Lung (tissue), 12 donors: Measurements from ENCODE around the gene SLC66A2. TPM values are rescaled to one million over a fixed set of nuclear protein-coding genes. Genes with fewer than 3 reads are reported as not detected.

ENCODE experiments used
- ATAC-seq: fragments of 200-7000 bp; cut with Tn5 transposase; one replicate; pipeline ENCODE4 v1.9.1; 2020; ENCODE audit warnings: moderate number of reproducible peaks; ENCODE audit not compliant: insufficient read depth, low FRiP score
- DNase-seq, 3 donors: peaks; one replicate each; pipeline ENCODE4 v3.0.0-alpha.2; 2013 to 2017
- H3K27ac ChIP-seq, 2 donors: one replicate each; pipeline ENCODE4 v1.5.1; 2013; ENCODE audit warnings: mild to moderate bottlenecking in 2 of 2, moderate library complexity in 2 of 2, control low read depth in 1 of 2, inconsistent platforms in 1 of 2, low read depth in 1 of 2, low read length in 1 of 2
- H3K27me3 ChIP-seq, 3 donors: one replicate each; pipeline ENCODE4 v1.5.1; 2013; ENCODE audit warnings: low read length in 2 of 3; ENCODE audit not compliant: control insufficient read depth in 3 of 3, insufficient read depth in 3 of 3
- H3K36me3 ChIP-seq, 4 donors: one replicate each; pipeline ENCODE4 v1.5.1; 2013; ENCODE audit warnings: low read length in 4 of 4, mild to moderate bottlenecking in 1 of 4, moderate library complexity in 1 of 4; ENCODE audit not compliant: control insufficient read depth in 4 of 4, insufficient read depth in 4 of 4
- H3K4me1 ChIP-seq, 5 donors: one replicate each; pipeline ENCODE4 v1.5.1; 2013; ENCODE audit warnings: low read length in 5 of 5, mild to moderate bottlenecking in 2 of 5, moderate library complexity in 1 of 5; ENCODE audit not compliant: control insufficient read depth in 5 of 5, insufficient read depth in 5 of 5
- H3K4me3 ChIP-seq: one replicate; pipeline ENCODE4 v1.5.1; 2013; ENCODE audit warnings: mild to moderate bottlenecking, control low read depth, moderate library complexity
- H3K9ac ChIP-seq, 2 donors: one replicate each; pipeline ENCODE4 v1.5.1; 2013; ENCODE audit warnings: low read length in 2 of 2, control low read depth in 1 of 2; ENCODE audit not compliant: insufficient read depth in 1 of 2
- H3K9me3 ChIP-seq, 4 donors: one replicate each; pipeline ENCODE4 v1.5.1; 2013; ENCODE audit warnings: low read length in 3 of 4, mild to moderate bottlenecking in 1 of 4, moderate library complexity in 1 of 4; ENCODE audit not compliant: control insufficient read depth in 4 of 4, insufficient read depth in 3 of 4
- CTCF ChIP-seq: IDR thresholded peaks from 2 replicates; pipeline ENCODE4 v1.5.1; 2012; ENCODE audit warnings: mild to moderate bottlenecking; ENCODE audit errors: control extremely low read depth, extremely low read depth
- WGBS, 2 donors: extraction: QIAGEN DNeasy Blood & Tissue Kit; methylation state at CpG; one replicate each; pipeline ENCODE4 v1.1.7; 2013; 5-methylcytosine and 5-hydroxymethylcytosine counted together
- polyA plus RNA-seq, 2 donors: library from polyadenylated mRNA; stranded (reverse); fragments of 200-250 nt; gene quantifications; one replicate each; pipeline ENCODE4 v1.2.1, GENCODE V29; 2013
- total RNA-seq, 2 donors: library from RNA; depleted of rRNA in 1 of 2; stranded (reverse); fragments of >200 nt in 1 of 2; gene quantifications; one replicate each; pipeline ENCODE4 v1.2.1, GENCODE V29; 2014 to 2021
- donor health status: control.
- donor health status: control.
- donor health status: Bipolar disorder and iron deficiency.
- donor health status: healthy.
- donor health status: DM: yes; HTN: yes; CAD: no.

The SLC66A2 gene
- total and polyA plus RNA-seq, 4 donors = 26.5 to 71.8 (median 62.3) TPM

- DNase-seq = no peak
- H3K27me3 ChIP-seq = no peaks in the 10 kb centered on the region
- H3K4me3 ChIP-seq = no peak overlapping the region
- no peak overlapping the region for H3K27ac ChIP-seq
- H3K9ac ChIP-seq = no peak overlapping the region
- no peak for TF ChIP-seq CTCF
- ATAC-seq = no peak
- peaks cover 0 to under 1% (median 0%) of the 10 kb centered on the region in 4 donors for H3K9me3 ChIP-seq
- peaks cover 0 to 32% (median 8%) of the 10 kb centered on the region in 4 donors for H3K36me3 ChIP-seq
- WGBS, 2 donors = 85 to 92% methylated on average over 16 of the region's 16 CpGs
- peaks cover 0 to under 1% (median 0%) of the 10 kb centered on the region in 5 donors for H3K4me1 ChIP-seq
These were observed 40.7 kb downstream of the SLC66A2 start for GRCh38 chr18:79910563-79911343.

GRCh38 chr18:79906706-79907105, 44.7 kb downstream of the SLC66A2 start:
- Histone ChIP-seq H3K27ac (no peak overlapping the region), H3K27me3 (no peaks in the 10 kb centered on the region), H3K9me3 (peaks cover 0 to 11% (median 0%) of the 10 kb centered on the region in 4 donors), H3K4me3 (no peak overlapping the region), H3K4me1 (peaks cover 0 to 4% (median 0%) of the 10 kb centered on the region in 5 donors), H3K36me3 (peaks cover 0 to 38% (median 11%) of the 10 kb centered on the region in 4 donors), H3K9ac (no peak overlapping the region)
- no peak for DNase-seq
- no peak for ATAC-seq
- WGBS, 2 donors = 97 to 98% methylated on average over 2 of the region's 2 CpGs
- TF ChIP-seq CTCF = no peak

GRCh38 chr18:79905993-79906392, 45.5 kb downstream of the SLC66A2 start:
- WGBS, 2 donors = 88 to 89% methylated on average over 1 of the region's 1 CpG
- Histone ChIP-seq H3K4me1 (peaks cover 0 to 4% (median 0%) of the 10 kb centered on the region in 5 donors), H3K36me3 (peaks cover 0 to 31% (median 11%) of the 10 kb centered on the region in 4 donors), H3K27ac (no peak overlapping the region), H3K27me3 (no peaks in the 10 kb centered on the region), H3K9me3 (peaks cover 0 to 11% (median 0%) of the 10 kb centered on the region in 4 donors), H3K4me3 (no peak overlapping the region), H3K9ac (no peak overlapping the region)
- no peak for DNase-seq
- TF ChIP-seq CTCF = no peak
- no peak for ATAC-seq
